NCI-H2196 (cell line): ENCODE measurements around the gene KRT24.

Experiments
- DNase-seq: peaks from one replicate; lab custom pipeline; 2025; ENCODE audit not compliant: unreplicated experiment; lab: John Stamatoyannopoulos, UW

The KRT24 gene

GRCh38 chr17:40695874-40696472 is 7.6 kb downstream of the KRT24 start:
- no peak for DNase-seq

DNA sequence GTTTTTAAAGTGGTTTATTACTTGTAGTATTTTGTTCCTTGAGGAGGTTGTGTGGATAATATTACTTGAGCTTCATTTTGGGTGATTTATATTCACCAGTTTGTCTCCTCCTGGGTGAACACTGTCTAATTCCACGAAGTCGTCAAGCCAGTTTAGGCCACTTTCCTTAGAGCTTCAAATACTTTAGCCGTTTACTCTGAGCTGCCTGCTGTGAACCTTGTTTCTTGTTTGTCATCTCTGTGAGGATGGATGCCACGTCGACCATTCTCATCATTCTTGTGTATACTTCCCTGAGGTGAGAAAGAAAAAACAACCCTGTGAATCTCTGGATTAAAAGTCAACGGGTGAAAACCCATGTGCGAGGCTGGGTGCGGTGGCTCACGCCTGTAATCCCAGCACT is 9.0 kb downstream of the KRT24 start:
- DNase-seq = no peak

DNA sequence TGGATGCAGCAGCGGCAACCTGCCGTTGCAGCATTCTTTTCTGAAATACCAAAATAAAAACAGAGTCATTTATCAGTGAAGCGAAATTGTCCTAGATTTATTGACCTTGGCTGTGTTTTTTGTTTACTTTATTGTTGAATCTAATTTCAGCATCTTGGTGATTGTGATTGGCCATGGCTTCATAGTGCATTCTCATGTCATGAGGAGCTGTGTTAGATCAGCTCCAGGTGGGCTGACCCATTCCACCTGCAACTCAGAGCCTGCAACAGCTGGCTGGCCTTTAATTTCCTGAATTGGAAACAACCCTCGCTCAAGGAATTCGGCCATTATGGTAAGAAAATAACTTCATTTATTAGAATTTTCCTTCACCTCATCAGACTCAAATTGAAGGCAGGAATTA is 16.4 kb downstream of the KRT24 start:
- no peak for DNase-seq

DNA sequence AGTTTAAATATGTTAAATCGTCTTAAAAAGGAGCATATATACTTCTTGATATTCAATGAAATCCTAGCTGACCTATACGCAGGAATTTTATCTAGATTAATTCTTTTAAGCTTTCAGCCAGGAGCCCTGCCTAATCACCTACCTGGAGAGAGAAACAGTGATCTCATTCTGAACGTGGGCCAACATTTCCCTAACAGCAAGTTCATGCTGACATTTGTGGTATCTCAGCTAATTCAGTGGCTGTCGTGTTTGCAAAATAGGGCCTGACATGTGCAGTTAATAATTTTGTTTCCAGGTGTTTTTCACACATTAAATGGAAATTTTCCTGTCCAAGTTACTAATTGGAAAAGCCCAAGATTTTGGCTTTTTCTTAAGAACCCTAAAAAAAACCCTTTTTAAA is 17.4 kb downstream of the KRT24 start:
- peak; percentile 1 for DNase-seq

DNA sequence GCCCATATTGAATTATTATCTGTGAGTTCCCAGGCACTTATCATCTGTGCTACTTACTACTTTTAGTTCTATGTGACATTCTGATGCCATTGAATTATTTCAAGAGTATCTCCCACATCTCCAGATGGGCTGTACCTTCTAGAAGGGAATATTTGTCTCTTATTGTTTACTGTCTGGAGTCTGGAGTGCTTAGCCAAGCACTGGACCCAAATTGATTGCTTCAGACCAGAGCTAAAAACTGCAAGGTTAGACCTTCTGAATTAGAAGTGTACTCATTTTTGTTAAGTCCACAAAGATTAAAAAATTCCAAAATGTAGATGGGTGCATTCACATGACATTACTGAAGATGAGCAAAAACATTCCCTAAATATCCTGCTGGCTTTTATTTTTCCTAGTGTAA is 22.6 kb downstream of the KRT24 start:
- DNase-seq = no peak

- DNase-seq = no peak
These were observed 24.0 kb downstream of the KRT24 start for GRCh38 chr17:40679523-40679907.

DNA sequence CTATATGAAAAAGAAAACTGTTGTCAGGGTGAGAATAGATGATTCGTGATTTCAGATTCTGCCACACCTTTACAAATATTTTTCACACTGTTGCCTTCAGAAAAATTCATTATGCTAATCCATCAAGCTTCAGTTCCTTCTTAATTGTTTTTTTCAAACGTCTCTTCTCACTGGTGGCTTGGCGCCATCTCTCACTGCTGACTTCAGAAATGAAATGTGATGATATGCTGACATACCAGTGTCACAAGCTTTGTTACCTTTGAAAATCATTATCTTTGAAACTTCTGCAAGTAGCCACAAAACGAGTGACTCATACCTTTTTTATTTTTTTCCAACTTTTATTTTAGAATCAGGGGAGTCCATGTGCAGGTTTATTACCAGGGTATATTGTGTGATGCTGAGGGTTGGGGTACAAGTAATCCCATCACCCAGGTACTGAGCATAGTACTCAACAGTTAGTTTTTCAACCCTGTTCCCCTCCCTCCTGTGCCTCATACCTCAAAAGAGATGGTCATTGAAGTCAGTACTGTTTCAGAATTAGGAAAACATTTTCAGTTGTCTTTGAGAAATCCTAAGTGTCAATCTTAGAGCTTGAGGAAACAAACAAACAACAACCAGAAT is 24.5 kb downstream of the KRT24 start:
- no peak for DNase-seq

DNA sequence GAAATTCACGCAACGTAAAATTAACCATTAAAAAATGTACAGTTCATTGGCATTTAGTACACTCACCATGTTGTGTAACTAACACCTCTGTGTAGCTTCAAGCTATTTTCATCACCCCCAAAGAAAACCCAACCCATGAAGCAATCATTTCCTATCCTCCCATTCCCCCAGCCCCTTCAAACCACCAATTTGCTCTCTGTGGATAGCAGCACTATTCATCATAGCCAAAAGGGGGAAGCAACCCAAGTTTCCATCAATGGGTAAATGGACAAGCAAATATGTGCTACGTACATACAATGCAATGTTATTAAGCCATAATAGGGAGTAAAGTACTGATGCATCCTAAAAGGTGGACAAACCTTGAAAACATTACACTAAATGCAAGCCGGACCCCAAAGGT is 27.6 kb downstream of the KRT24 start:
- no peak for DNase-seq

- DNase-seq = no peak
These were observed 30.9 kb downstream of the KRT24 start for GRCh38 chr17:40672654-40673053.

GRCh38 chr17:40671282-40671681 is 32.3 kb downstream of the KRT24 start:
- no peak for DNase-seq

DNA sequence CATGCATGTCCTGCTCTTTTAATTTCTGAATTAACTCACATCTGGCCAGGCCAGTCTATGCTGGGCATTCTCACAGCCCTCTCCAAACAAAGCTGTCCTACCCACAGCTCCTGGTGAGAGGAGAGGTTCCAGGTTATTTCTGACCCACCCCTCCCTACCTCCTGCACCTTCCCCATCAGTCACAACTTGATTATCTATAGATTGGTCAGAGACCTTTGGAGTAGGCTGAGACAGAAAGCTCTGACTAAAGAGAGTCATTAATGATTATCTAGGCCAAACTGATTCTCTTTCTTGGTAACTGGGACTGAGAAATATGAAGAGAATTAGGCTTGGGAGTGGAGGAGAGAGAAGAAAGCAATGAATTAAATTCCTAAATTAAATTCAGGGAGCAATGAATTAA is 37.2 kb downstream of the KRT24 start:
- DNase-seq = no peak

- no peak for DNase-seq
These were observed 38.8 kb downstream of the KRT24 start, which contains the start of gene KRT222 for GRCh38 chr17:40664582-40665333. Gene KRT222 (minus strand): TSS chr17:40665177. CDS start chr17:40665099, 78 bp downstream.

GRCh38 chr17:40663252-40663651 is 40.3 kb downstream of the KRT24 start:
- DNase-seq = no peak

DNA sequence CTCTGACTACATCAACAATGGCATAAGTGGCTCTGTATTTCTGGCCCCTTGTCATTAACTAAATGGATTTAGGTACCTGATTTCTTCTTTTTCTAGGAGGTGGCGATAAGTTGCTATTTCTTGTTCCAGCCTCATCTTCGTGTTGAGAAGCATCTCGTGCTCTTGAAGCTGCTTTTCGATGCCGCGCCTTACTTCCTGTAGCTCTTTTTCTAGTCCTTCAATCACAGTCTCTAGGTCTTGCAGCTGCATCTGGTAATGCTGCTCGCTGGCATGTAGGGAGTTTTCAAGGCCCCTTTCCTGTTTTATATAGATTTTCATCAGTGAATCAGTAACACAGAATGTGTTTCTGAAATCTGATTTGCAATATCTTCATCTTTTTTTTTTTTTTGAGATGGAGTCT is 43.6 kb downstream of the KRT24 start:
- DNase-seq = no peak

GRCh38 chr17:40658396-40658795 is 45.2 kb downstream of the KRT24 start:
- DNase-seq = no peak

- DNase-seq = no peak
These were observed 51.6 kb downstream of the KRT24 start for GRCh38 chr17:40651939-40652338.

DNA sequence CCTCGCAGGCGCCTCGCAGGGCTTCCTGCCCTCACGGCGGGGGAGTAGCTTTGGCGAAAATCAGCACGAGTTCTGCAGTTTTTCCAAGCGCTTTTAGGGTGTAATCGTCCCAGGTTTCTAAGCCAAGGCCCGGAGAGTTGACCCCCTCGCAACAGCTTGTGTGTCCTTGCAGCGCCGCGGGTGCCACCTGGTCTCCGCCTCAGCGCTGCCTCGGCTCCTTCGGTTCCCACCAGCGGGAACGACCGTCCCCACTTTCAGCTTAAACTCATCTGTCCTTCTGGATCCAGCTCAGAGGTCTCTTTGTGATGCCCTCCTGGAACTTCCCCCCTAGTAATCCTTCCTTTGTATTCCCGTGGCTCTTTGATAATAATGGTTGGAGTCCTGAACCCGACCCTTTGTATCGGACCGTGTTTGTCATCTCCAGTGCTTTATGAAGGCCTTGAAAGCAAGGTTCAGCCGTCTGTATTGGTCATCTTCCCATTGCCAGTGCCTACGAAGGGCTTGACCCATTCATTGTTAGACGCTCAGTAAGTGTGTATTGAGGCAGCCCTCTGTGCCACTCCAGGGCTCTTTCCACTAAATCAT is 55.1 kb downstream of the KRT24 start:
- peak; percentile 14 for DNase-seq
